H1 (cell line): ENCODE results near the gene SLX4. TPM values are rescaled to one million over a fixed set of nuclear protein-coding genes. Genes with fewer than 3 reads are reported as not detected.

Experiments used
- CHD1 ChIP-seq: IDR thresholded peaks from 2 replicates; pipeline ENCODE4 v1.6.1; 2012; ENCODE audit warnings: low read depth, low read length, improper control_type of control experiment
- CHD2 ChIP-seq: IDR thresholded peaks from 2 replicates; pipeline ENCODE4 v1.6.1; 2012; ENCODE audit warnings: low read length, improper control_type of control experiment
- CHD7 ChIP-seq: fragments of 300-600 bp; sonication (generic); IDR thresholded peaks from 2 replicates; pipeline ENCODE4 v1.7.1; 2012; ENCODE audit warnings: low read length, moderate library complexity, mild to moderate bottlenecking, inconsistent platforms; ENCODE audit not compliant: insufficient replicate concordance
- JUN ChIP-seq: IDR thresholded peaks from 2 replicates; pipeline ENCODE4 v1.6.1; 2011; ENCODE audit warnings: low read depth, mild to moderate bottlenecking, improper control_type of control experiment, low read length
- SIN3A ChIP-seq, 2 experiments: IDR thresholded peaks in 1 of 2; conservative IDR thresholded peaks in 1 of 2; 2 replicates each; pipeline ENCODE4 v1.6.1; 2011 to 2012; ENCODE audit warnings: low read length in 2 of 2, improper control_type of control experiment in 1 of 2, low read depth in 1 of 2, mild to moderate bottlenecking in 1 of 2
- TAF7 ChIP-seq: optimal IDR thresholded peaks from 2 replicates; pipeline ENCODE3; 2011; ENCODE audit warnings: low read depth, mild to moderate bottlenecking, inconsistent platforms, low read length, moderate library complexity, borderline replicate concordance
- polyA plus RNA-seq, 7 experiments: library from polyadenylated mRNA; depleted of rRNA in 3 of 7; stranded (reverse) in 5 of 7; unstranded in 2 of 7; fragments of >200 nt in 5 of 7; fragments of 200-250 nt in 2 of 7; gene quantifications; 1 replicate in 5 of 7; 2 replicates in 1 of 7; 4 replicates in 1 of 7; pipeline versions ENCODE4 v1.2.1 to v1.2.3, GENCODE V29; 2011 to 2013; ENCODE audit warnings: missing spikeins in 2 of 7, mixed read lengths in 2 of 7
- total RNA-seq: library from RNA; stranded (reverse); fragmentation: NEBNext Ultra II Directional; extraction: Animal tissue kit (Norgen Biotek cat#: 25700); gene quantifications from 2 replicates; pipeline ENCODE4 v1.2.1, GENCODE V29; 2021

SLX4 gene
- total and polyA plus RNA-seq, 2 of the 8 experiments (the other 6 are each of a cell fraction or from before 2014, with no cell fraction given), result 4.4 to 11.4 TPM

- TF ChIP-seq CHD7, result no peak
- TF ChIP-seq CHD2, result no peak
- no peak for TF ChIP-seq SIN3A (conservative IDR thresholded peaks at IDR 0.05 in 1 of 2, IDR thresholded peaks at IDR 0.05 in 1 of 2; ENCODE audit: low read depth in 1 of 2, low read length in 2 of 2)
- no peak for TF ChIP-seq TAF7
- TF ChIP-seq CHD1, result no peak
- TF ChIP-seq JUN, result no peak
Observed at GRCh38 chr16:3602320-3602653, 9.1 kb downstream of the SLX4 start (continued).
